NT2/D1 (cell line): ENCODE measurements around the gene HS6ST1.

Source experiments
- SUZ12 ChIP-seq: IDR thresholded peaks from 2 replicates; pipeline ENCODE4 v1.6.1; 2011; ENCODE audit not compliant: insufficient read length, insufficient read depth; ENCODE audit errors: extremely low read depth
- YY1 ChIP-seq: IDR thresholded peaks from 2 replicates; pipeline ENCODE4 v1.6.1; 2011; ENCODE audit not compliant: insufficient read length, insufficient read depth
- ZNF274 ChIP-seq: IDR thresholded peaks from 2 replicates; pipeline ENCODE4 v1.6.1; 2011; ENCODE audit warnings: mild to moderate bottlenecking, low read depth, low read length

- TF ChIP-seq YY1 = no peak
- TF ChIP-seq SUZ12 = no peak
- TF ChIP-seq ZNF274 = no peak
These were observed 38.4 kb downstream of the HS6ST1 start for GRCh38 chr2:128280158-128280871.
